Liver (tissue), 9 donors: ENCODE measurements around the gene ORAI3. TPM values are rescaled to one million over a fixed set of nuclear protein-coding genes. Genes with fewer than 3 reads are reported as not detected.

ENCODE experiments used
- DNase-seq: peaks from one replicate; pipeline ENCODE4 v3.0.0-alpha.2; 2017; ENCODE audit warnings: low spot score
- H3K27ac ChIP-seq, 2 donors: one replicate each; pipeline ENCODE4 v1.7.0; 2013; ENCODE audit warnings: inconsistent platforms in 2 of 2, low read length in 2 of 2, control low read depth in 1 of 2, low read depth in 1 of 2, mild to moderate bottlenecking in 1 of 2
- H3K27me3 ChIP-seq, 4 donors: one replicate each; pipeline versions ENCODE4 v1.6.1 to v1.7.0; 2013; ENCODE audit warnings: low read length in 3 of 4, inconsistent platforms in 1 of 4, mild to moderate bottlenecking in 1 of 4, moderate library complexity in 1 of 4; ENCODE audit not compliant: control insufficient read depth in 4 of 4, insufficient read depth in 4 of 4
- H3K36me3 ChIP-seq, 4 donors: one replicate each; pipeline versions ENCODE4 v1.6.1 to v1.7.0; 2013; ENCODE audit warnings: low read length in 3 of 4, mild to moderate bottlenecking in 3 of 4, low read depth in 1 of 4, moderate library complexity in 1 of 4; ENCODE audit not compliant: control insufficient read depth in 4 of 4, insufficient read depth in 3 of 4
- H3K4me1 ChIP-seq, 4 donors: one replicate each; pipeline versions ENCODE4 v1.6.1 to v1.7.0; 2013; ENCODE audit warnings: low read length in 3 of 4, mild to moderate bottlenecking in 3 of 4, moderate library complexity in 1 of 4; ENCODE audit not compliant: control insufficient read depth in 4 of 4, insufficient read depth in 4 of 4
- H3K4me3 ChIP-seq, 3 donors: one replicate each; pipeline versions ENCODE4 v1.6.1 to v1.7.0; 2013; ENCODE audit warnings: low read length in 3 of 3, control low read depth in 1 of 3, low read depth in 1 of 3, mild to moderate bottlenecking in 1 of 3
- H3K9ac ChIP-seq, 2 donors: one replicate each; pipeline ENCODE4 v1.7.0; 2013; ENCODE audit warnings: low read length in 2 of 2, mild to moderate bottlenecking in 2 of 2, moderate library complexity in 2 of 2, control low read depth in 1 of 2, low read depth in 1 of 2
- H3K9me3 ChIP-seq, 4 donors: one replicate each; pipeline versions ENCODE4 v1.6.1 to v1.7.0; 2013; ENCODE audit warnings: low read length in 3 of 4; ENCODE audit not compliant: control insufficient read depth in 4 of 4
- ATF3 ChIP-seq: IDR thresholded peaks from 2 replicates; pipeline ENCODE4 v1.6.1; 2016; ENCODE audit warnings: antibody characterized with exemption
- CTCF ChIP-seq: fragments of 150-350 bp; IDR thresholded peaks from 2 replicates; pipeline ENCODE4 v1.5.1; 2017; ENCODE audit warnings: improper control_type of control experiment, low read depth, low read length; ENCODE audit not compliant: missing input control
- EGR1 ChIP-seq, 2 donors: IDR thresholded peaks; 2 replicates each; pipeline ENCODE4 v1.6.1; 2016 to 2018; ENCODE audit warnings: antibody characterized with exemption in 2 of 2, low read depth in 2 of 2
- FOXA1 ChIP-seq: IDR thresholded peaks from 2 replicates; pipeline ENCODE4 v1.6.1; 2016; ENCODE audit warnings: antibody characterized with exemption
- GABPA ChIP-seq, 2 donors: IDR thresholded peaks in 1 of 2; conservative IDR thresholded peaks in 1 of 2; 2 replicates each; pipeline ENCODE4 v1.6.1; 2016; ENCODE audit warnings: antibody characterized with exemption in 2 of 2, mild to moderate bottlenecking in 1 of 2, moderate library complexity in 1 of 2
- HNF4A ChIP-seq, 2 donors: conservative IDR thresholded peaks; 2 replicates each; pipeline ENCODE4 v1.6.1; 2016; ENCODE audit warnings: antibody characterized with exemption in 2 of 2, mild to moderate bottlenecking in 2 of 2
- HNF4G ChIP-seq: IDR thresholded peaks from 2 replicates; pipeline ENCODE4 v1.6.1; 2016; ENCODE audit warnings: antibody characterized with exemption
- JUND ChIP-seq, 2 donors: IDR thresholded peaks; 2 replicates each; pipeline ENCODE4 v1.6.1; 2016; ENCODE audit warnings: antibody characterized with exemption in 2 of 2
- MAX ChIP-seq: IDR thresholded peaks from 2 replicates; pipeline ENCODE4 v1.6.1; 2016; ENCODE audit warnings: antibody characterized with exemption
- NR2F2 ChIP-seq: IDR thresholded peaks from 2 replicates; pipeline ENCODE4 v1.6.1; 2016; ENCODE audit warnings: antibody characterized with exemption
- RAD21 ChIP-seq, 2 donors: IDR thresholded peaks; 2 replicates each; pipeline ENCODE4 v1.6.1; 2016; ENCODE audit warnings: antibody characterized with exemption in 2 of 2, mild to moderate bottlenecking in 2 of 2
- REST ChIP-seq: IDR thresholded peaks from 2 replicates; pipeline ENCODE4 v1.6.1; 2016; ENCODE audit warnings: antibody characterized with exemption, mild to moderate bottlenecking
- RXRA ChIP-seq, 2 donors: IDR thresholded peaks; 2 replicates each; pipeline ENCODE4 v1.6.1; 2017 to 2018; ENCODE audit warnings: antibody characterized with exemption in 2 of 2, mild to moderate bottlenecking in 1 of 2
- SP1 ChIP-seq: IDR thresholded peaks from 2 replicates; pipeline ENCODE4 v1.6.1; 2018; ENCODE audit warnings: antibody characterized with exemption, mild to moderate bottlenecking
- YY1 ChIP-seq: IDR thresholded peaks from 2 replicates; pipeline ENCODE4 v1.6.1; 2016; ENCODE audit warnings: antibody characterized with exemption, mild to moderate bottlenecking
- ZBTB33 ChIP-seq: IDR thresholded peaks from 2 replicates; pipeline ENCODE4 v1.6.1; 2016; ENCODE audit warnings: antibody characterized with exemption
- WGBS: extraction: QIAGEN DNeasy Blood & Tissue Kit; methylation state at CpG from one replicate; pipeline ENCODE4 v1.1.7; 2013; 5-methylcytosine and 5-hydroxymethylcytosine counted together
- polyA plus RNA-seq, 2 donors: library from polyadenylated mRNA; stranded (reverse) in 1 of 2; unstranded in 1 of 2; fragments of 200-250 nt in 1 of 2; fragments of >200 nt in 1 of 2; fragmentation: Nextera tagmentation in 1 of 2; extraction: Ambion mirVana in 1 of 2; gene quantifications; one replicate each; pipeline versions ENCODE4 v1.2.1 to v1.2.3, GENCODE V29; 2013 to 2015
- total RNA-seq, 2 donors: library from RNA; depleted of rRNA; stranded (reverse); fragments of >200 nt; gene quantifications; one replicate each; pipeline ENCODE4 v1.2.3, GENCODE V29; 2014
- donor health status: healthy.
- donor health status: healthy.
- donor health status: healthy.
- donor health status: healthy.
- donor health status: healthy.

ORAI3 gene
- total and polyA plus RNA-seq, 4 donors: 26.6 to 39.1 (median 31.4) TPM

GRCh38 chr16:30972872-30973271 is 24.0 kb downstream of the ORAI3 start:
- WGBS: 92% methylated on average over 7 of the region's 7 CpGs
- H3K4me1 ChIP-seq: no peaks in the 10 kb centered on the region
- no peak overlapping the region for H3K9ac ChIP-seq
- H3K9me3 ChIP-seq: no peaks in the 10 kb centered on the region
- no peak overlapping the region for H3K4me3 ChIP-seq
- DNase-seq: no peak
- no peaks in the 10 kb centered on the region for H3K27me3 ChIP-seq
- no peak for TF ChIP-seq JUND (IDR thresholded peaks at IDR 0.05)
- TF ChIP-seq SP1: no peak
- no peak for TF ChIP-seq HNF4G
- TF ChIP-seq ZBTB33: no peak
- TF ChIP-seq RXRA (IDR thresholded peaks at IDR 0.05): no peak
- TF ChIP-seq ATF3: no peak
- no peak for TF ChIP-seq FOXA1
- no peak for TF ChIP-seq CTCF
- H3K27ac ChIP-seq: no peak overlapping the region
- H3K36me3 ChIP-seq: peaks cover 33 to 79% (median 46%) of the 10 kb centered on the region in 4 donors

GRCh38 chr16:30974348-30974747 is 25.5 kb downstream of the ORAI3 start:
- Histone ChIP-seq H3K4me1 (no peaks in the 10 kb centered on the region), H3K27ac (no peak overlapping the region), H3K4me3 (no peak overlapping the region), H3K27me3 (no peaks in the 10 kb centered on the region), H3K9me3 (no peaks in the 10 kb centered on the region), H3K36me3 (peaks cover 29 to 80% (median 45%) of the 10 kb centered on the region in 4 donors), H3K9ac (no peak overlapping the region)
- TF ChIP-seq ZBTB33: no peak
- TF ChIP-seq EGR1 (IDR thresholded peaks at IDR 0.05; ENCODE audit: low read depth in 2 of 2): no peak
- TF ChIP-seq RXRA (IDR thresholded peaks at IDR 0.05): no peak
- TF ChIP-seq REST: no peak
- no peak for TF ChIP-seq YY1
- TF ChIP-seq CTCF: no peak
- TF ChIP-seq SP1: no peak
- no peak for TF ChIP-seq RAD21 (IDR thresholded peaks at IDR 0.05)
- TF ChIP-seq MAX: no peak
- TF ChIP-seq HNF4A (conservative IDR thresholded peaks at IDR 0.05): no peak
- TF ChIP-seq ATF3: no peak
- TF ChIP-seq NR2F2: no peak
- no peak for TF ChIP-seq GABPA (IDR thresholded peaks at IDR 0.05 in 1 of 2, conservative IDR thresholded peaks at IDR 0.05 in 1 of 2)
- TF ChIP-seq FOXA1: no peak
- 97% methylated on average over 6 of the region's 6 CpGs for WGBS
- no peak for DNase-seq
